Measurements from ENCODE around the gene KRT71. TPM values are rescaled to one million over a fixed set of nuclear protein-coding genes. Genes with fewer than 3 reads are reported as not detected.

Gene KRT71
- total RNA-seq, 1 donor from 2014 or later: not detected

DNA sequence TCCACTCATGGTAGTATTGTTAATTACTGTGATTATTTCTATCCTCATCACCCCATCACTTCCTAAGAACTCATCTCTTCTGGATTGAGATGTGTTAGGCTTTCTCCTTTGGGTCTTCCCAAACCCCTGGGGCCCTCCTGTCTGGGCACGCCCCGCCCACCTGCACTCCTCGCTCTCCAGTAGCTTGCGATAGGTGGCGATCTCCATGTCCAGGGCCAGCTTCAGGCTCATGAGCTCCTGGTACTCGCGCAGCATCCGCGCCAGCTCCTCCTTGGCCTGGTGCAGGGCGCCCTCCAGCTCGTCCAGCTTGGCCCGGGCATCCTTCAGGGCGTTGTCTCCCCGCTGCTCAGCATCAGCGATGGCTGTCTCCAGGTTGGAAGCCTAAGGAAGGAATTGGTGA is 6.8 kb downstream of the KRT71 start:
- Mint-ChIP-seq H3K27me3 (ENCODE audit: low read depth) (peaks cover 23% of the 10 kb centered on the region), H3K9me3 (no peaks in the 10 kb centered on the region)
- DNase-seq (ENCODE audit: low read depth, low spot score): no peak

DNA sequence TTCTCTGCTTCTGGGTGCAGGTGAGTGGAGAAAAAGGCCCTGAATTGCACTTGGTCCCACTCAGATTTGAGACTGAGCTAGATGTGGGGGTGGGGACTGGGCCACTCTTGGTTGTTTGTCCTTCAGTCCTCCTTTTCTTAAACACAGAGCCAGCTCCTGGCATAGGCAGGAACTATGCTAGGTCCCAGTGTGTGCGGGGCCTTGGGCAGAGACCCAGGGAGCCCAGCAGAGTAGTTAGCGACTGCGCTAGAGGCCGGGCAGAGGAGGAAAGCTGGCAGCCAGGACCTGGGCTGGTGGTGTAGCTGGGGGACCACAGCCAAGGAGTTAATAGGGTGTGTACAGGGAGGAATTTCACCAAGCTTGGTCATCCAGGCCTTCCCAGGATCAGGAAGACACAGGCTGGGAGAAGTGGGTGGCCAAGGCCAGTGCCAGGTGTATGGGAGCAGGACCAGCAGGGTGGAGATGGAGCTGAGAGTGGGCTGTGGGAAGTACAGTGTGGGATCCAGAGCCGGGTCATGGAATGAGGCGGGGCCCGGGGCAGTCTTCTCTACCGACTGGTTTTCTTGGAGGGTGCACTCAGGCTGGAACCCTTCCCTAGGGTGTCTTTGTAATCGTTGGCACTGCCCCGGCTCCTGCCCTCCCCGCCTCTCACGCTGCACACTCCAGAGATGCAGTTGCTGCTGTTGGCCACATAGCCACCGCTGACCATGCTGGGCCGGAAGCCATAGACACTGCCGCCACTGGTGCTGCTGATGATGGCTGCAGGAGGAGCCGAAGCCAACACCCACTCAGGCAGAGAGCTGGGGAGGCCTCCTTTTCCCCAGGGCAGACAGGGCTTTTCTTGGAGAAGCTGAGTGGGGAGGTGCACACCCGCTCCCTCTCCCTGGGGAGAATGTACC is 8.7 kb downstream of the KRT71 start:
- no peak for TF ChIP-seq CTCF (conservative IDR thresholded peaks at IDR 0.05)
- Mint-ChIP-seq H3K36me3 (ENCODE audit: low read depth) (no peaks in the 10 kb centered on the region), H3K4me1 (no peaks in the 10 kb centered on the region), H3K27ac (ENCODE audit: unreplicated experiment) (peak overlapping the region; percentile 43), H3K27me3 (ENCODE audit: low read depth) (peaks cover 12% of the 10 kb centered on the region), H3K9me3 (no peaks in the 10 kb centered on the region), H3K4me3 (no peak overlapping the region)
- no peak for DNase-seq (ENCODE audit: low read depth, low spot score)

More for the DNA sequence above, 6.8 kb downstream of the KRT71 start:
- Mint-ChIP-seq H3K4me3 (no peak overlapping the region), H3K4me1 (no peaks in the 10 kb centered on the region), H3K36me3 (ENCODE audit: low read depth) (no peaks in the 10 kb centered on the region), H3K27ac (ENCODE audit: unreplicated experiment) (no peak overlapping the region)
- no peak for TF ChIP-seq CTCF (conservative IDR thresholded peaks at IDR 0.05)

DNA sequence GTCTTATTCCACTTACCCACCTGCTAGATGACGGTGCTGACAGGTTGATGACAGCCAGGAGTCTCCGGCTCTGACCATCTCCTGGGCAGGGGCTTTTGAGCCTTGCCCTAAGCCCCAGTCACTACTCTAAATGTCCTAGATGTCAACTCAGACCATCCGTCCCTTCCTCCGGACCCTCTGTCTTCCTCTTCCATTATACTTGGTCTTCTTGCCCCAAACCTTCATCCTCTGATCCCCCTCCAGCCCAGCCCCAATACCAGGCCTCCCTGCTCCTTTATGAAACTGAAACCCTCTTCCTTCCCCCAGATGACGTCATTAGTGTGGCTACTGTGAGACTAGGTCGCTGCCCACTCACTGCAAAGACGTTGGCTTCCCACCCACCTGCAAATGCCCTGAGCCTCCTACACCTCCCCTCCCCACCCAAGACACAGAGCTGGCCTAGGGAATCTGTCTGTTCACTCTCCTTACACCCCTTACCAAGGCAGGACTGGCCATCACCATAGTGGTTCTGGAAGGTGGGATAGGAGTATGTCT is 10.1 kb downstream of the KRT71 start:
- Mint-ChIP-seq H3K36me3 (ENCODE audit: low read depth) (no peaks in the 10 kb centered on the region), H3K4me3 (no peak overlapping the region), H3K4me1 (no peaks in the 10 kb centered on the region), H3K9me3 (no peaks in the 10 kb centered on the region), H3K27ac (ENCODE audit: unreplicated experiment) (peak overlapping the region; percentile 53), H3K27me3 (ENCODE audit: low read depth) (peaks cover 10% of the 10 kb centered on the region)
- TF ChIP-seq CTCF (conservative IDR thresholded peaks at IDR 0.05): no peak
- DNase-seq (ENCODE audit: low read depth, low spot score): no peak

DNA sequence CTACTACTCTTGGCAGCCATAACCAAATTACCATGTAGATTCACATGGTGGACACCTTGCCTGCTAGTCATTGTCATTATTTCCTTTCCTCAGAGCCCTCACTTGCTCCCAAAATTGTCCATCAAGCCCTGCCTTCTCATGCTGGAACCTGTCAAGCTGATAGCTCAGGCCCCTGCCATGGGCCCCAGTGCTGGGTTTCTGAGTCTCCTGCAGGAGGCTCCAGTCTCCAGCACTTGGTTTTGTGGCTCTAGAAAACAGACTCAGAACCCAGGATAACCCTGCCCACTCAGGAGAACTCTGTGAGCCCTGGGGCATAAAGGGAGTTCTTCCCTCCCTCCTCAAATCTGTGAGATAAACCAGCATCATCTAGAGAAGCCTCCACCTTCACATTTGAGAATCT is 10.8 kb downstream of the KRT71 start:
- no peak for TF ChIP-seq CTCF (conservative IDR thresholded peaks at IDR 0.05)
- no peak overlapping the region for H3K27ac Mint-ChIP-seq (ENCODE audit: unreplicated experiment)
- H3K4me3 Mint-ChIP-seq: no peak overlapping the region
- H3K9me3 Mint-ChIP-seq: no peaks in the 10 kb centered on the region
- H3K4me1 Mint-ChIP-seq: no peaks in the 10 kb centered on the region
- H3K27me3 Mint-ChIP-seq (ENCODE audit: low read depth): peaks cover 10% of the 10 kb centered on the region
- no peak for DNase-seq (ENCODE audit: low read depth, low spot score)
- H3K36me3 Mint-ChIP-seq (ENCODE audit: low read depth): no peaks in the 10 kb centered on the region

DNA sequence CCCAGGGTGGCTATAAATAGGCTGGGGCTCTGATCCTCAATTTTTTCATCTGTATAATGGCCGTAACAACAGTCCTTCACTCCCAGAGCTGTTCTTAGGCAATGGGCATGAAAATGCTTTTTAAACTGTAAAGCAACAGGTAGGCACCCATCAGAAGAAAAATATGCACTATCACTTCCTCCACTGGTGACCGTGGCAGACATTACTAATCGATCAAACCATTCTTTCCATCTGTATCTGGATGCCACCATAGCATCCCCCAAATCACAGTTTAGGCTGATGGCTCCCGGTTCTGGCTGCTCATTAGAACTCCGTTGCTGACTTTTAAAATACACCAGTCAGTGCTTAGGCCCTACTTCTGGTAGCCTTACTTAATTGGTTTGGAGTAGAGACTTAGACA is 11.2 kb downstream of the KRT71 start:
- no peak for DNase-seq (ENCODE audit: low read depth, low spot score)
- peaks cover 9% of the 10 kb centered on the region for H3K27me3 Mint-ChIP-seq (ENCODE audit: low read depth)
- no peaks in the 10 kb centered on the region for H3K9me3 Mint-ChIP-seq
- no peaks in the 10 kb centered on the region for H3K36me3 Mint-ChIP-seq (ENCODE audit: low read depth)
- no peak for TF ChIP-seq CTCF (conservative IDR thresholded peaks at IDR 0.05)
- H3K4me1 Mint-ChIP-seq: no peaks in the 10 kb centered on the region
- no peak overlapping the region for H3K4me3 Mint-ChIP-seq
- H3K27ac Mint-ChIP-seq (ENCODE audit: unreplicated experiment): no peak overlapping the region

All from neural crest cell (in vitro differentiated cells).